Measurements from ENCODE around the gene RAB4B.

Gene RAB4B

GRCh38 chr19:40742477-40742876 lies 35.6 kb upstream of the RAB4B start:
- POLR2A ChIA-PET, result interaction anchor here (0.9 to 3.3 kb wide), 4 partner anchors 8 to 79 kb away, joined by 3 to 17 read pairs (median 4); partner anchors contain the start of genes ACTMAP, COQ8B, ITPKC and SNRPA
- TF ChIP-seq FOXM1 (IDR thresholded peaks at IDR 0.05; ENCODE audit: borderline replicate concordance), result no peak
- TF ChIP-seq HDGF (IDR thresholded peaks at IDR 0.05; ENCODE audit: borderline replicate concordance), result no peak
- TF ChIP-seq BHLHE40 (IDR thresholded peaks at IDR 0.05; ENCODE audit: borderline replicate concordance), result no peak
- TF ChIP-seq LEF1 (IDR thresholded peaks at IDR 0.05; ENCODE audit: borderline replicate concordance), result no peak
- no peak for TF ChIP-seq ZNF384 (IDR thresholded peaks at IDR 0.05)
- TF ChIP-seq NFRKB (IDR thresholded peaks at IDR 0.05), result no peak
- TF ChIP-seq SP1 (IDR thresholded peaks at IDR 0.05), result no peak
- no peak for TF ChIP-seq CTBP1 (IDR thresholded peaks at IDR 0.05; ENCODE audit: borderline replicate concordance)
- no peak for TF ChIP-seq ARNT (IDR thresholded peaks at IDR 0.05)
- no peak for TF ChIP-seq TARDBP (IDR thresholded peaks at IDR 0.05)
- CTCF ChIA-PET, result no interaction called here
- no peak for DNase-seq (ENCODE audit: extremely low spot score)

- POLR2A ChIA-PET, result interaction anchor here (0.9 to 3.3 kb wide), 2 partner anchors 8 to 80 kb away, joined by 3 to 17 read pairs; partner anchors contain the start of genes ACTMAP and SNRPA
- no peak for TF ChIP-seq CTBP1 (IDR thresholded peaks at IDR 0.05; ENCODE audit: borderline replicate concordance)
- TF ChIP-seq LEF1 (IDR thresholded peaks at IDR 0.05; ENCODE audit: borderline replicate concordance), result no peak
- TF ChIP-seq FOXM1 (IDR thresholded peaks at IDR 0.05; ENCODE audit: borderline replicate concordance), result no peak
- no peak for TF ChIP-seq FOXA1 (IDR thresholded peaks at IDR 0.05)
- TF ChIP-seq, protein P1, sequence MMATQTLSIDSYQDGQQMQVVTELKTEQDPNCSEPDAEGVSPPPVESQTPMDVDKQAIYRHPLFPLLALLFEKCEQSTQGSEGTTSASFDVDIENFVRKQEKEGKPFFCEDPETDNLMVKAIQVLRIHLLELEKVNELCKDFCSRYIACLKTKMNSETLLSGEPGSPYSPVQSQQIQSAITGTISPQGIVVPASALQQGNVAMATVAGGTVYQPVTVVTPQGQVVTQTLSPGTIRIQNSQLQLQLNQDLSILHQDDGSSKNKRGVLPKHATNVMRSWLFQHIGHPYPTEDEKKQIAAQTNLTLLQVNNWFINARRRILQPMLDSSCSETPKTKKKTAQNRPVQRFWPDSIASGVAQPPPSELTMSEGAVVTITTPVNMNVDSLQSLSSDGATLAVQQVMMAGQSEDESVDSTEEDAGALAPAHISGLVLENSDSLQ (IDR thresholded peaks at IDR 0.05), result no peak
- TF ChIP-seq NFRKB (IDR thresholded peaks at IDR 0.05), result no peak
- no peak for TF ChIP-seq L3MBTL2 (conservative IDR thresholded peaks at IDR 0.05)
- no peak for TF ChIP-seq ARNT (IDR thresholded peaks at IDR 0.05)
- no peak for DNase-seq (ENCODE audit: extremely low spot score)
- CTCF ChIA-PET, result interaction anchor here (0.7 kb wide), 1 partner anchor 22 kb away, joined by 3 read pairs; no protein-coding TSS in a partner anchor
Measured at GRCh38 chr19:40742886-40743285, 35.2 kb upstream of the RAB4B start.

GRCh38 chr19:40743926-40744325 lies 34.1 kb upstream of the RAB4B start:
- CTCF ChIA-PET, result interaction anchor here (1.4 kb wide), 1 partner anchor 9 kb away, joined by 11 read pairs; no protein-coding TSS in a partner anchor
- POLR2A ChIA-PET, result interaction anchor here (0.6 to 0.9 kb wide), 2 partner anchors 9 to 27 kb away, joined by 3 read pairs; partner anchors contain the start of genes COQ8B and ITPKC
- DNase-seq (ENCODE audit: extremely low spot score), result no peak
- TF ChIP-seq TARDBP (IDR thresholded peaks at IDR 0.05) (no peak), ELF4 (IDR thresholded peaks at IDR 0.05) (no peak), SUZ12 (IDR thresholded peaks at IDR 0.05) (no peak), L3MBTL2 (conservative IDR thresholded peaks at IDR 0.05) (no peak), ARNT (IDR thresholded peaks at IDR 0.05) (no peak), CTBP1 (IDR thresholded peaks at IDR 0.05; ENCODE audit: borderline replicate concordance) (no peak), SP1 (IDR thresholded peaks at IDR 0.05) (no peak), NFRKB (IDR thresholded peaks at IDR 0.05) (no peak), FOXA1 (IDR thresholded peaks at IDR 0.05) (no peak), HDGF (IDR thresholded peaks at IDR 0.05; ENCODE audit: borderline replicate concordance) (no peak), BHLHE40 (IDR thresholded peaks at IDR 0.05; ENCODE audit: borderline replicate concordance) (no peak)
- TF ChIP-seq, protein P1 (IDR thresholded peaks at IDR 0.05), result no peak

- DNase-seq (ENCODE audit: extremely low spot score), result no peak
- no peak for TF ChIP-seq FOXK2 (IDR thresholded peaks at IDR 0.05)
- no peak for TF ChIP-seq ARNT (IDR thresholded peaks at IDR 0.05)
- no peak for TF ChIP-seq CTBP1 (IDR thresholded peaks at IDR 0.05; ENCODE audit: borderline replicate concordance)
- no peak for TF ChIP-seq L3MBTL2 (conservative IDR thresholded peaks at IDR 0.05)
- no peak for TF ChIP-seq NFRKB (IDR thresholded peaks at IDR 0.05)
- no peak for TF ChIP-seq SP1 (IDR thresholded peaks at IDR 0.05)
- TF ChIP-seq LEF1 (IDR thresholded peaks at IDR 0.05; ENCODE audit: borderline replicate concordance), result no peak
- TF ChIP-seq, protein P1 (IDR thresholded peaks at IDR 0.05), result no peak
- TF ChIP-seq HDGF (IDR thresholded peaks at IDR 0.05; ENCODE audit: borderline replicate concordance), result no peak
- no peak for TF ChIP-seq BHLHE40 (IDR thresholded peaks at IDR 0.05; ENCODE audit: borderline replicate concordance)
- TF ChIP-seq ZNF384 (IDR thresholded peaks at IDR 0.05), result no peak
- TF ChIP-seq TARDBP (IDR thresholded peaks at IDR 0.05), result no peak
- TF ChIP-seq SUZ12 (IDR thresholded peaks at IDR 0.05), result no peak
- TF ChIP-seq FOXM1 (IDR thresholded peaks at IDR 0.05; ENCODE audit: borderline replicate concordance), result no peak
- TF ChIP-seq ELF4 (IDR thresholded peaks at IDR 0.05), result no peak
- TF ChIP-seq FOXA1 (IDR thresholded peaks at IDR 0.05), result no peak
- ChIA-PET CTCF (interaction anchor here (1.4 kb wide), 2 partner anchors 8 kb away, joined by 4 to 11 read pairs; no protein-coding TSS in a partner anchor), POLR2A (interaction anchor here (0.6 to 1.1 kb wide), 2 partner anchors 82 to 318 kb away, joined by 3 read pairs; no protein-coding TSS in a partner anchor)
Measured at GRCh38 chr19:40744554-40745401, 33.3 kb upstream of the RAB4B start.

GRCh38 chr19:40745402-40745780 lies 32.7 kb upstream of the RAB4B start:
- POLR2A ChIA-PET, result interaction anchor here (0.6 to 1.1 kb wide), 2 partner anchors 82 to 319 kb away, joined by 3 read pairs; no protein-coding TSS in a partner anchor
- CTCF ChIA-PET, result interaction anchor here (1.4 kb wide), 1 partner anchor 9 kb away, joined by 4 read pairs; no protein-coding TSS in a partner anchor
- TF ChIP-seq NFRKB (IDR thresholded peaks at IDR 0.05), result no peak
- TF ChIP-seq HDGF (IDR thresholded peaks at IDR 0.05; ENCODE audit: borderline replicate concordance), result no peak
- no peak for TF ChIP-seq ZNF384 (IDR thresholded peaks at IDR 0.05)
- no peak for TF ChIP-seq L3MBTL2 (conservative IDR thresholded peaks at IDR 0.05)
- no peak for TF ChIP-seq FOXK2 (IDR thresholded peaks at IDR 0.05)
- no peak for TF ChIP-seq LEF1 (IDR thresholded peaks at IDR 0.05; ENCODE audit: borderline replicate concordance)
- TF ChIP-seq SUZ12 (IDR thresholded peaks at IDR 0.05), result no peak
- TF ChIP-seq BHLHE40 (IDR thresholded peaks at IDR 0.05; ENCODE audit: borderline replicate concordance), result no peak
- DNase-seq (ENCODE audit: extremely low spot score), result no peak

All from HEK293T (cell line).